SU-DHL-6 (cell line): ENCODE data around the gene THAP6.

Source experiments
- CTCF ChIP-seq: fragments of 200-600 bp; sonication (generic); IDR thresholded peaks from one replicate; pipeline ENCODE4 v1.5.1; 2017; ENCODE audit warnings: antibody characterized with exemption, mild to moderate bottlenecking, low read length, moderate library complexity; ENCODE audit not compliant: insufficient read depth, poor library complexity, severe bottlenecking
- EZH2phosphoT487 ChIP-seq: fragments of 200-600 bp; sonication (generic), shearing (Covaris generic); conservative IDR thresholded peaks from 2 replicates; pipeline ENCODE4 v1.6.1; 2018; ENCODE audit warnings: mild to moderate bottlenecking, antibody characterized with exemption, low read length, moderate library complexity, mixed read lengths

- TF ChIP-seq CTCF (no peak), EZH2phosphoT487 (no peak)
These were observed 51.2 kb downstream of the THAP6 start for GRCh38 chr4:75565481-75565880.
